Mesendoderm (in vitro differentiated cells): ENCODE data around the gene SEZ6L.

Source experiments
- DNase-seq: peaks from one replicate; pipeline ENCODE4 v3.0.0; 2013
- H2AK5ac ChIP-seq: 2 replicates; pipeline ENCODE4 v1.6.1; 2013; ENCODE audit warnings: low read length, inconsistent platforms
- H2BK120ac ChIP-seq: 2 replicates; pipeline ENCODE4 v1.6.1; 2013; ENCODE audit warnings: low read depth, mild to moderate bottlenecking, low read length, moderate library complexity, mixed read lengths
- H2BK15ac ChIP-seq: replicated peaks from 2 replicates; pipeline ENCODE4 v1.6.1; 2013; ENCODE audit warnings: low read depth, mild to moderate bottlenecking, moderate library complexity
- H2BK5ac ChIP-seq: 2 replicates; pipeline ENCODE4 v1.6.1; 2013; ENCODE audit warnings: low read length, inconsistent platforms
- H3K18ac ChIP-seq: 2 replicates; pipeline ENCODE4 v1.6.1; 2013; ENCODE audit warnings: mild to moderate bottlenecking, low read length, mixed read lengths
- H3K23ac ChIP-seq: one replicate; pipeline ENCODE4 v1.6.1; 2013; ENCODE audit warnings: low read length
- H3K27ac ChIP-seq: 2 replicates; pipeline ENCODE4 v1.5.1; 2013; ENCODE audit warnings: low read depth, mild to moderate bottlenecking, inconsistent platforms, low read length, moderate library complexity
- H3K27me3 ChIP-seq: 2 replicates; pipeline ENCODE4 v1.6.1; 2013; ENCODE audit warnings: low read length, control low read depth, mild to moderate bottlenecking, inconsistent platforms; ENCODE audit not compliant: insufficient read depth, poor library complexity
- H3K36me3 ChIP-seq: 2 replicates; pipeline ENCODE4 v1.6.1; 2013; ENCODE audit warnings: low read length, inconsistent platforms; ENCODE audit not compliant: control insufficient read depth, insufficient read depth
- H3K4ac ChIP-seq: one replicate; pipeline ENCODE4 v1.6.1; 2013; ENCODE audit warnings: low read depth, mild to moderate bottlenecking, low read length, moderate library complexity
- H3K4me1 ChIP-seq: 2 replicates; pipeline ENCODE4 v1.6.1; 2013; ENCODE audit warnings: low read depth, low read length, inconsistent platforms; ENCODE audit not compliant: control insufficient read depth
- H3K4me2 ChIP-seq: 2 replicates; pipeline ENCODE4 v1.6.1; 2013; ENCODE audit warnings: low read length
- H3K4me3 ChIP-seq: 2 replicates; pipeline ENCODE4 v1.5.1; 2013; ENCODE audit warnings: mild to moderate bottlenecking, low read length
- H3K56ac ChIP-seq: one replicate; pipeline ENCODE4 v1.6.1; 2013; ENCODE audit warnings: low read length
- H3K79me1 ChIP-seq: 2 replicates; pipeline ENCODE4 v1.6.1; 2013; ENCODE audit warnings: low read length, inconsistent platforms
- H3K79me2 ChIP-seq: 2 replicates; pipeline ENCODE4 v1.6.1; 2013; ENCODE audit warnings: mild to moderate bottlenecking, low read length; ENCODE audit not compliant: control insufficient read depth, insufficient read depth
- H3K9ac ChIP-seq: 2 replicates; pipeline ENCODE4 v1.6.1; 2013; ENCODE audit warnings: low read length, inconsistent platforms
- H4K5ac ChIP-seq: one replicate; pipeline ENCODE4 v1.6.1; 2013; ENCODE audit warnings: low read length
- H4K8ac ChIP-seq: one replicate; pipeline ENCODE4 v1.6.1; 2013; ENCODE audit warnings: low read depth, mild to moderate bottlenecking, control low read depth, low read length, moderate library complexity
- WGBS: extraction: QIAGEN DNeasy Blood & Tissue Kit; methylation state at CpG from one replicate; pipeline ENCODE4 v1.1.7; 2013; ENCODE audit warnings: low lambda C conversion rate, missing lambda C conversion rate; ENCODE audit not compliant: insufficient coverage; ENCODE audit errors: extremely low coverage; 5-methylcytosine and 5-hydroxymethylcytosine counted together
- small RNA-seq: library from polyadenylated mRNA; stranded (forward); fragments of <200 nt; extraction: miRNeasy Mini kit (QIAGEN cat#:217004); gene quantifications from one replicate; pipeline ENCODE3, GENCODE V24; 2013; ENCODE audit not compliant: insufficient read depth

Gene SEZ6L

DNA sequence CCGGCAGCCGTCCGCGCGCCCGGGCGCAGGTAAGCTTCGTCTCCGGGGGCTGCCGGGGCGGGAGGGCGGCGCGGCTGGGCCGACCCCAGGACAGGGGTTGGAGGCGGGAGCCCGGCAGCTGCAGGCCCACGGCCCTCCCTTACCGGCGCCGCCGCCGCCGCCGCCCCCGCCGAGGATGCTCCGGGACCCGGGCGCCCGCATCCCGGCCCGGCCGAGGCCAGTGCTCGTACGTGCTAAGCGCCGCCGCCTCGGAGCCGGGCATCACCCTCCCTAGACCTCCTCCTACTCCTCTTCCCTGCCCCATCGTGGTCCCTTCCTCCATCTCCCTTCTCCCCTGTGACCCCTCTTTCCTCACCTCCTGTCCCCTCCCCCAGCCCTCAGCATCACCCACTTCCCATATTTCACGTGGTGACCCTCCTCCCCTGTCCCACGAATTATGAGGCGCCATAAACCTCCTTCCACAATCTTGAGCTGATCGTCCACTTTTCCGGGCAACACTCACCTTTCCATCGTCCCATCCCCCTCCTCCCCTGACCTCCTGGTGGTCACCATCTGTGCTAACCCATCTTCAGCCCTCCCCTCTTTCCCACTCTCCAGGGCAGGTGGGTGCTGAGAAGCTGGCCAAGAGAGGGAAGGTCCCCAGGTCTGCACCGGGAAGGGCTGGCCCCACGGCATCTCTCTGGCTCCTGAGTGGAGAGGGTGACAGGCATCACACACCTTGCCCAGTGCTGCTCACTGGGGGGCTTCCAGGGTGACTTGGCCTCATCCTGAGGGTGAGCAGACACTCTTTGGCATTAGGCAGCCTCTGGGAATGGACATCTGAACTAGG is 260.4 kb downstream of the SEZ6L start:
- no CpG with 5 or more reads among the region's 50 CpGs for WGBS

GRCh38 chr22:26430600-26430999 is 261.3 kb downstream of the SEZ6L start:
- Histone ChIP-seq H3K18ac (no peak overlapping the region), H3K4me1 (peaks cover 4% of the 10 kb centered on the region), H3K4me3 (no peak overlapping the region), H2BK15ac (no peak overlapping the region), H3K56ac (peak overlapping the region; percentile 7), H4K5ac (no peak overlapping the region), H3K27me3 (no peaks in the 10 kb centered on the region), H3K36me3 (no peaks in the 10 kb centered on the region), H3K27ac (no peak overlapping the region), H3K79me2 (no peaks in the 10 kb centered on the region), H2AK5ac (no peak overlapping the region), H3K9ac (no peak overlapping the region), H2BK120ac (no peak overlapping the region), H3K23ac (no peak overlapping the region), H3K4me2 (no peak overlapping the region), H3K79me1 (peaks cover 2% of the 10 kb centered on the region), H2BK5ac (no peak overlapping the region), H4K8ac (no peak overlapping the region), H3K4ac (no peak overlapping the region)
- no CpG with 5 or more reads among the region's 2 CpGs for WGBS
- DNase-seq: no peak

More for the DNA sequence above, 260.4 kb downstream of the SEZ6L start:
- Histone ChIP-seq H4K8ac (peak overlapping the region; percentile 58), H2BK5ac (no peak overlapping the region), H3K27ac (no peak overlapping the region), H3K23ac (no peak overlapping the region), H3K4me3 (peak overlapping the region; percentile 26), H3K4me2 (peak overlapping the region; percentile 2), H4K5ac (no peak overlapping the region), H3K56ac (peak overlapping the region; percentile 28), H3K79me2 (no peaks in the 10 kb centered on the region), H3K79me1 (peaks cover 2% of the 10 kb centered on the region), H3K27me3 (no peaks in the 10 kb centered on the region), H3K36me3 (no peaks in the 10 kb centered on the region), H3K4ac (no peak overlapping the region), H3K18ac (peak overlapping the region; percentile 78), H2AK5ac (peak overlapping the region; percentile 25), H3K9ac (peak overlapping the region; percentile 6), H3K4me1 (peaks cover 4% of the 10 kb centered on the region), H2BK15ac (no peak overlapping the region), H2BK120ac (no peak overlapping the region)
- DNase-seq: no peak

DNA sequence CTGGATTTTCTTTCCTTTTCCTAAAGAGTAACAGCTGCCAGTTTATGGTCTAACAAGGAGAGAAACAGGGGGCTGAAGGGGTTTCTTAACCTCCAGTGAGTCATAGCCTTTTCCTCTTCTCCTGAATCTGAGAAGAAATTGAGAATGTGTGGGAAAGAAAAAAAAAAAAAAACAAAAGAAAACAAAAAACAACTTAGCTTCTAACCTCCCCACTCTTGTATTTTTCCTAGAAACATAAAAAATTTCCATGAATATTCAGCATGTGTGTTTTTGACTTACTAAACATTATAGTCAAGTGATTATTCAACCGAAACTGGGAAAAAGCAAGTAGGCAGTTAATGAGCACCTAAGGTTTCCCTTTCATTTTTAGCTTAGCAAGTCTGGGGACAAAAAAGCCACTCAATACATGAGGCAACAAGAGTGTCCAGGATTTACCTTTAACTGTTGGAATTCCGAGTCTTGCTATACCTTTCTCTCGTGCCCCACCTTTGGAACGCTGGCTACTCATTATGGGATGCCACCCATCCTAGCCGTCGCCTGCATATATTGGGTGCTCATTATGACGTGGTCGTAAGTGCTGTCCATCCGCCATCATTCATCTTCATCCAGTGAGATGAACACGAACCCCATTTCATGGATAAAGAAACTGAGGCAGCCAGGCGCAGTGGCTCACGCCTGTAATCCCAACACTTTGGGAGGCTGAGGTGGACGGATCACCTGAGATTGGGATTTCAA is 262.2 kb downstream of the SEZ6L start:
- H3K27ac ChIP-seq: no peak overlapping the region

DNA sequence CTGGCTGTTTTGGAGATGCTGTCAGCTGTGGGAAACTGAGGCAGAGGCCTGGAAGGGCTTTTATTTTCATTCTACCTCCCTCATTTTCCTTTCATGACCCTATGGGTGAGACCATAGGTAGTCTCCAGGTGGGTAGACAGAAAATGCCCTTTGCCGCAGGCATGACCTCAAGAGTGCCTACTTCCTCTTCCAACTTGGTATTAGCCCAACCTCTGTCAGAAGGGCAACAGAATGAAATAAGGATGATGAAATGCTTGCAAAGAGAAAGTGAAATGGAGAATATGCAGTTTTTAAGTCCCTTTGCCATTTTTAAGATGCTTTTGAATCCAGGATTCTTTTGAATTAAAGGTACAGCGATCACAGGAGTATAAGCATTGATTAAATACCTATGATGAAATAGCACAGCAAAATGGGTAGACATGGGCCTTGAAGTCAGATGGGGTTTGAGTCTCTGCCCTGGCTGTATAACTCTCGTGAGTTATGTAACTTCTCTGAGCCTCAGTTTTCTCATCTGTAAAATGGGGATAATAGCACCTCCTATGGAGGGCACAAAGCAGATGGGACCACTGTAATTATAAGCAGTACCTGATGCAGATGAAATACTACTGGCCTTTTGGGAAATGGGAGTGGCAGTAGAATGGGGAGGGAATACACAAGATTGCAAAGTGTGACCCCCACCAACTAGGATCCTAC is 263.5 kb downstream of the SEZ6L start:
- H2BK15ac ChIP-seq: no peak overlapping the region
- H3K4me3 ChIP-seq: no peak overlapping the region
- H3K27ac ChIP-seq: no peak overlapping the region
- no peak overlapping the region for H3K18ac ChIP-seq
- no peak overlapping the region for H4K8ac ChIP-seq
- H3K27me3 ChIP-seq: no peaks in the 10 kb centered on the region
- no peak for DNase-seq
- H3K9ac ChIP-seq: no peak overlapping the region
- H2BK120ac ChIP-seq: no peak overlapping the region
- H3K4me1 ChIP-seq: peaks cover 4% of the 10 kb centered on the region
- no peak overlapping the region for H3K4me2 ChIP-seq
- no peak overlapping the region for H3K4ac ChIP-seq
- no peak overlapping the region for H2AK5ac ChIP-seq
- H3K79me2 ChIP-seq: no peaks in the 10 kb centered on the region
- no peak overlapping the region for H3K23ac ChIP-seq
- H3K79me1 ChIP-seq: peaks cover 2% of the 10 kb centered on the region
- no peak overlapping the region for H4K5ac ChIP-seq
- no peaks in the 10 kb centered on the region for H3K36me3 ChIP-seq
- no peak overlapping the region for H2BK5ac ChIP-seq
- WGBS: no CpG with 5 or more reads among the region's 3 CpGs
- no peak overlapping the region for H3K56ac ChIP-seq

More for the DNA sequence above, 262.2 kb downstream of the SEZ6L start:
- Histone ChIP-seq H2BK5ac (no peak overlapping the region), H3K4ac (no peak overlapping the region), H3K23ac (no peak overlapping the region), H3K79me1 (peaks cover 2% of the 10 kb centered on the region), H3K4me3 (no peak overlapping the region), H3K4me1 (peaks cover 4% of the 10 kb centered on the region), H3K18ac (no peak overlapping the region), H2BK120ac (no peak overlapping the region), H2BK15ac (no peak overlapping the region), H4K5ac (no peak overlapping the region), H3K56ac (no peak overlapping the region), H3K36me3 (no peaks in the 10 kb centered on the region), H3K9ac (no peak overlapping the region), H3K4me2 (no peak overlapping the region), H3K27me3 (no peaks in the 10 kb centered on the region), H4K8ac (no peak overlapping the region), H3K79me2 (no peaks in the 10 kb centered on the region), H2AK5ac (no peak overlapping the region)
- no CpG with 5 or more reads among the region's 13 CpGs for WGBS
- DNase-seq: no peak

Small RNAs within 50 kb of the gene (small RNA-seq; reads per million reads assigned to genes)
- 0.54 reads per million for gene RNA5SP495
